Right kidney (tissue), 1 donor: ENCODE measurements around the gene MYL6.
"Not testable (repeated sequence)": the region's sequence is repeated elsewhere in the genome, so short reads cannot be mapped to it uniquely, and the experiment has no call there.

Experiments
- DNase-seq: peaks from one replicate; pipeline ENCODE4 v3.0.0-alpha.2; 2016

Gene MYL6

DNA sequence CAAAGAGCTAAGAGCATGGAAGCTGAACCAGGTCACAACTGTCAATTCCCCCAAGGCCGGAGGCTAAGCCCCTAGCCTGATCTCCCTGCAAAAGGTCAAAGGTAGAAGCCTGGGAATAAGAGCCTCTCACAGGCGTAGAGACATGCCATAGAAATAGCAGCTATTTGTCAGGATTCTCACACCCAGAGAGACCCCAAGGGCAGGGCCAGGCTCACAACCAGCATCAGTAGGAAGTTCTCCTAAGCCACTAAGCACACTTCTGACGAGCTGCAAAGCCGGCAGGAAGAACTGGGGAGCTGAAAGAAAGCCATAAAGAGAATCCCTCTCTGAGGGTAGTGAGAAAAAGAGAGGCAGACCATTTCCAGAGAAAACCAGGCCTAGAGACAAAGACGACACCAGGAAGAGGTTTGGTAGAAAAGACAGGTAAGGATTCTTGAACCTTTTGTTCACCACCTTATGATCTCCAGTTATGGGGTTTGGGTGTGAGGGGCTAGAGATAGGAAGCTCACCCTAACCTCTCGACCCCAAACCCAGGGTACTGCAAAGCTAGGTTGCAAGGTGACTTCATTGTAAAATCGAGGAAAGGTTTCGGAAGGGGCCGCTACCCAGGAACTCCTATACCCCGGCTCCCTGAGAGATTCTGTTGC lies 30.1 kb downstream of the MYL6 start:
- DNase-seq: peak; percentile 36

- peak; percentile 71 for DNase-seq
Observed at GRCh38 chr12:56188778-56189098, 30.6 kb downstream of the MYL6 start.

DNA sequence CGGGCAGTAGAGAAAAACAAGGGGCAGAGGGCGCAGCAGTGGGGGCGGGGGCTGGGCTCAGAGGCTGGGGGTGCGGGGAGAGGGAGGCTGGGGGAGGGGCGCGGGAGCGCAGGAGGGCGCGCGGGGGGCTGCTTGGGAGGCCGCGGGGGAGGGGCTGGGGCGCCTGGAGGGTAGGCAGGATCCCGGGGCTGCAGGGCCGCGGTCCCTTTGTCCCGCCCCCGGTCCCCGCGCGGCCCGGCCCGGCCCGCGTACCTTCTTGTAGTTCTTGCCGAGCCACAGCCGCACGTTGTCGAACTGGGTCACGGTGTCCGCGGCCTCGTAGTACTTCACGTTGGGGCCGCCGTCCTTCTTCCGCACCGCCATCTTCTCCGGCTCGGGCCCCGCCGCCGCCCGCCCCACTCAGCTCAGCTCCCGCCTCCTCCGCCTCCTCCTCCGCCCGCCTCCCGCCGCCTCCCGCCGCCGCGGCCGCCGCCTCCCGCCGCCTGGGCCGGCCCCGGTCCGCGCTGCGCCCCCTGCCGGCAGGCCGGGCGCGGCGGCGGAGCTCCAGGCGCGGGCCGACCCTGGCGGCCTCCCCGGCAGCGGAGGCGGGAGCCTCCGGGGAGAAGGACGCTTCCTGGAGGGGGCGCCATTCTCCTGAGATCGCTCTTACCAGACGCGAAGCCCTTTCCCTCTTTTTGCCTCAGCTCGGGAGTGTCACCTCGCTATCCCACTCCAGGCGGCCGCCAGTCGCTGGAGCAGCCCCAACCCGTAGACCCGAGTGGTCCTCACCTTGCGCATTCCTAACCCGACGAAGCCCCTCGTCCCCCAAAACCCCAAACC lies 31.1 kb downstream of the MYL6 start, which contains the start of gene SMARCC2:
Gene SMARCC2 (minus strand): TSS at position 385 of the 819 bp plus-strand sequence. CDS start 22 bp downstream, at position 363.
- peak; percentile 91 for DNase-seq

- peak; percentile 91 for DNase-seq
Observed at GRCh38 chr12:56189918-56190694, 31.9 kb downstream of the MYL6 start.

- peak; percentile 30 for DNase-seq
Observed at GRCh38 chr12:56190695-56191155, 32.6 kb downstream of the MYL6 start.

- no peak for DNase-seq
Observed at GRCh38 chr12:56192582-56192981, 34.4 kb downstream of the MYL6 start.

DNA sequence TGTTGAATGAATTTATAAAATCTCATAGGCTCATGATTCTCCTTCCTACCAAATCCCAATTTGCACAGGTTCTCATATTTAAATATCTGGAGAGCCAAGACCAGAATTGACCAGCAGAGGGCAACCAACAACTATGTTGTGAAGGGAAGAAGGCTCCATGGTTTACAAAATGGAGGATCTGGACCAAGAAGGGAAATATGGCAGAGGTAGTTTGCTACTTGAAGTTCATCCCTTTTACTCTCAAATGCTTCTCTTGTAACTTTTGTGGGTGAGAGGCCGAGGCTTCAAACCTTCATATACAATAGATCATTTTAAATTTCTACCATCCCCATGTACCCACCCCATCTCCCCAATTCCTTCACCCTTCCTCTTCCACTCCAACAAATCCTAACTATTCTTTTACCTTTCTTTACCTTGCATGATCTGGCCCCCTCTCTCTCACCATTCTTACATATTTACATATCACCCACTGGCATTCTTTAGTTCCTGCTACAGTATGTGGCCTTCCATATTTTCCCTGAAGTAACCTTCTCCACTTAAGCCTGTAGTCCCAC lies 34.9 kb downstream of the MYL6 start:
- peak; percentile 34 for DNase-seq

DNA sequence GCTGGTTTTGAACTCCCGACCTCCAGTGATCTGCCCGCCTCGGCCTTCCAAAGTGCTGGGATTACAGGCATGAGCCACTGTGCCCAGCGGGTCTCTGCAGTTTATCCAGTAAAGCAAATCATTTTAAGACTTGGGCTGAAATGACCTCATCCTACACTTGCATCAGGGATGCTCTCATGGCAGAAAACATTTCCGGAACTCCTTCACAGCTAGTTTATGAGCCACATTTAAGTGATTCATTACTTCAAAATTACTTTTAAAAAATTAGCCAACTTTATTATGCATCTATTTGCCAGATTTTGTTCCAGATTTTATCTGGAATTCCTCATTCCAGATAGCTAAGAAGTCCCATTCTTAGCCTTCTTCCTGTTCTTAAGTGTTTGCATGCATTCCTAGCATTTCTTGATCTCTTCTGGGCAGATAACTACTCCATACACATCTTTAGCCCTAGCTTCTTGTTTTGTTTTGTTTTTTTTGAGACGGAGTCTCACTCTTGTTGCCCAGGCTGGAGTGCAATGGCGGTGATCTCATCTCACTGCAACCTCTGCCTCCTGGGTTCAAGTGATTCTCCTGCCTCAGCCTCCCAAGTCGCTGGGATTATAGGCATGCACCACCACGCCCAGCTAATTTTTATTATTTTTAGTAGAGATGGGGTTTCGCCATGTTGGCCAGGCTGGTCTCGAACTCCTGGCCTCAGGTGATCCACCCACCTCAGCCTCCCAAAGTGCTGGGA lies 38.8 kb downstream of the MYL6 start:
- DNase-seq: not testable (repeated sequence)

- no peak for DNase-seq
Observed at GRCh38 chr12:56197921-56198635, 39.9 kb downstream of the MYL6 start.

DNA sequence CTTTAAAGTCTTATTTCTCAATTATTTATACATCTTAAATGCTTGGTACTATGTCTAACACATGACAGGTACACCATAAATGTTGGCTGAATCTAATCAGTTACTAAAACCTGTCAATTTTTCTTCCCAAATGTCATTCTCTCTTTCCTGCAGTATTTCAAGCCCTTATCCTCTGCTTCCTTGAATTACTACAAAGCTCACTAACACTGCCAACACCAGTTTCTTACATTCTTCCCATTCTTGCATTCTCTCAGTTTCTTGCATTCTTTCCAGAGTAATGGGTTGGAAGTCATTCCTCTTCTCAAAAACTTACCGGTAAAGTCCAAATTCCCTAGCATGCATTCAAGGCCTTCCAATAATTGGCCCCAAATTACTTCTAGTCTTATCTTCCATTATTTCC lies 40.7 kb downstream of the MYL6 start:
- DNase-seq: no peak

DNA sequence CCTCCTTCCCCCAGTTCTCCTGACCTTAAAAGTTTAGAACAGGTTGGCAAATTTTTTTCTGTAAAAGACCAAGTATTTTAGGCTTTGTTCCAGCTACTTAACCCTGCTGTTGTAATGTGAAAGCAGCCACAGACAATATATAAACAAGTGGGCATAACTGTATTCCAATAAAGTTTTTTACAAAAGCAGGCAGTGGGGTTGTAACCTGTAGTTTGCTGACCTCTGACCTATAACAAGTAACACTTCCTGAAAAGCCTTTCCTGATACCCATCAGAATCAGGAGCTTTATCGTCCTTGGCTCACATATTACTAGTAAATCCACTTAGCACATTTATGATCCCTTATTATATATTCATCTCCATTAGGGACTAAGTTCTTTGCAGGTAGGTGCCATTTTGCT lies 44.2 kb downstream of the MYL6 start:
- DNase-seq: no peak

DNA sequence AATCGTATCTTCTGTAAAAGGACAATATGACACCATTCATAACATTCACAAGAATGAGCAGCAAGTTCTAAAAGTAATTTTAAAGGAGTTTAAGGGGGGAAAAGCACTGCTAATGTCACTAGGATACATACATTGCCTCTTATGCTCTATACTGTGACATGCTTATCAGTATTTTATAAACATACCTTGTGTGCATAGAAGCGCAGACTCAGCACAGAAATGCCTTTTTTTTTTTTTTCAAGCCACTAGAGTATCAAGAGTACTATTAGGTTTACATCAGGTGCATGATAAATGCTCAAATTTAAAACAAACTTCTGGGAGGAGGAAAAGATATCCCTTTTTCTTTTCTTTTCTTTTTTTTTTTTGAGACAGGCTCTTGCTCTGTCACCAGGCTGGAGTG lies 44.7 kb downstream of the MYL6 start:
- DNase-seq: no peak

DNA sequence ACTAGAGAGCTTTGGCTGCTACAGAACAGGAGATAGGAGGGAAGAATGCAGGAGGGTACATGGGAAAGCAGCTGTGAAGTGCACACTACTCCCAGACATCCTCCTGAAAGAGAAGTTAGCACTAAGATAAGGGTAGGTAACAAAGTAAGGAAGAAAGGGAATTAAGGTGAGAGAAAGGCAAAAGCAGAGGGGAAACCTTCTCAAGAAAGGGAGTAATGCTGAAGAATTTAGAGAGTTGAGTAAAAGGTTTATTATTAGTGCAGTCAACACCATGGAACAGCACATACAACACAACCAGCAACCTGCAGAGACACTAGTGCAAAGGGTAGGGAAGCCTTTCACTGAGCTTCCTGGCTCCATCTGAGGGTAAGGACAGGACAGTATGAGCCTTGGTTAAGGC lies 46.1 kb downstream of the MYL6 start:
- DNase-seq: no peak

DNA sequence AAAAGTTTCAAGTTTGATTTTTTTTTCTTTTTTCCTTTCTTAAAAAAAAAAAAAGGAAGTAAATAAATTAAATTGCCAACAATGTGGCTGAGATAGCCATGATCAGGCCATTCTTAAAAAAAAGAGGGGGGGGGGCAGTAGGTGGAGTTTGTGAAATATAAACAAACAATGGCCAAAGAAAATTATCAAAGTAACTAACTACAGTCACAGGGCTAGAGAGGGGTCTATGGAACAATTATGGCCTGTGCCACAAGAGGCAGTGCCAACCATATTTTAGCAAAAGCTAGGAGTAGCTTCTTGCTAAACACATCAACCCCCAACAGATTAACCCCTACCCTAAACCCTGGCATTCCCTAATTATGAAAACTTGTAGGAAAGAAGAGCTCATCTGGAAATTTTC lies 47.3 kb downstream of the MYL6 start:
- no peak for DNase-seq

DNA sequence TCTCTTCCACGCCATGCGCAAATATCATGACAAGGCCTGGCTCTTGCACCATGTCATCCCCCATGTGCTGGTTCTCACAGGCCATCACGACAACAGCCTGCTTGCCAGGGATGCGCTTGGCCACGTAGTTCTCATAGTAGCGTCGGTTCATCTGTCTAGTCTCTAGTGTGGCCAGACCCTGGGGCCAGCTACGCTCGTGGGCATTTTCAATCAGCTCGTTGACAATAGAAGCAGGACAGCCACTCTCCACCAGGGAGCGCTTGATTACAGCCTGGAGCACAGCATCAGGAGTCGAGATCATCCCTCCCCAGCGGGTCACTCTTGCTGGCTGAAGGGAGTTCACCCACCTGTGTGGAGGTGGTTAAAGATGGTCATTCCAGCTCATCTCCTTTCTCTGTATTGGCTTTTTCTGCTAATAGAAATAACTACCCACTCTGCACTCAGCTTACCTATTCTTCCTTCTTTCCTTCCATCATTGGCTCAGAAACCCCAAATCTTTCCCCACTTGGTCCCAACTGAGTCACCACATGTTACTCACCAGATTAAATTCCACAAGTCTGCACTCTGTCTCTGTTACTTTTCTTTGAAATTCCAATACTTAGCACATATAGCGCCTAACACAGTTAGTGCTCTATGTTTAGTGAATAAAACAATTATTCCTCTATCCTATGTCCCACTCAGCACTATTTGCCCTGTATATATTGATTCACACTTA lies 48.5 kb downstream of the MYL6 start:
- DNase-seq: no peak

- no peak for DNase-seq
Observed at GRCh38 chr12:56208006-56208405, 49.8 kb downstream of the MYL6 start.
